Endodermal cell (in vitro differentiated cells): ENCODE data around the gene CCDC171. TPM values are rescaled to one million over a fixed set of nuclear protein-coding genes. Genes with fewer than 3 reads are reported as not detected.

ENCODE experiments used
- DNase-seq: peaks from one replicate; pipeline ENCODE4 v3.0.0-alpha.2; 2017
- H3K27ac ChIP-seq: 2 replicates; pipeline ENCODE4 v1.5.1; 2013; ENCODE audit warnings: mild to moderate bottlenecking, low read depth, low read length, moderate library complexity
- H3K27me3 ChIP-seq: 2 replicates; pipeline ENCODE4 v1.6.1; 2013; ENCODE audit warnings: mild to moderate bottlenecking, low read length, moderate library complexity; ENCODE audit not compliant: insufficient read depth, control insufficient read depth, poor library complexity, severe bottlenecking
- H3K36me3 ChIP-seq: 2 replicates; pipeline ENCODE4 v1.7.0; 2013; ENCODE audit warnings: mild to moderate bottlenecking, low read length, moderate library complexity; ENCODE audit not compliant: control insufficient read depth, insufficient read depth
- H3K4me1 ChIP-seq: one replicate; pipeline ENCODE4 v1.7.0; 2013; ENCODE audit warnings: low read length; ENCODE audit not compliant: control insufficient read depth, insufficient read depth
- H3K4me3 ChIP-seq: 2 replicates; pipeline ENCODE4 v1.5.1; 2013; ENCODE audit warnings: mild to moderate bottlenecking, low read length, moderate library complexity
- H3K9ac ChIP-seq: 2 replicates; pipeline ENCODE4 v1.6.1; 2013; ENCODE audit warnings: mild to moderate bottlenecking, low read length, moderate library complexity; ENCODE audit not compliant: poor library complexity, severe bottlenecking; ENCODE audit errors: extremely low read depth
- H3K9me3 ChIP-seq: 2 replicates; pipeline ENCODE4 v1.6.1; 2013; ENCODE audit warnings: mild to moderate bottlenecking, low read length, moderate library complexity; ENCODE audit not compliant: control insufficient read depth
- H3K27ac Mint-ChIP-seq: 2 replicates; pipeline ENCODE4 v1.8.0; 2020; ENCODE audit warnings: mixed read lengths
- H3K27me3 Mint-ChIP-seq: 2 replicates; pipeline ENCODE4 v1.8.0; 2021; ENCODE audit warnings: mild to moderate bottlenecking, mixed read lengths; ENCODE audit not compliant: insufficient read depth
- H3K36me3 Mint-ChIP-seq: 2 replicates; pipeline ENCODE4 v1.8.0; 2020; ENCODE audit warnings: low read depth, mixed read lengths
- H3K4me1 Mint-ChIP-seq: 2 replicates; pipeline ENCODE4 v1.8.0; 2020; ENCODE audit warnings: mixed read lengths
- H3K4me3 Mint-ChIP-seq: 2 replicates; pipeline ENCODE4 v1.8.0; 2020; ENCODE audit warnings: mild to moderate bottlenecking, moderate library complexity, mixed read lengths
- H3K9me3 Mint-ChIP-seq: 2 replicates; pipeline ENCODE4 v1.8.0; 2020; ENCODE audit warnings: mild to moderate bottlenecking, mixed read lengths
- CTCF ChIP-seq: fragments of 200-600 bp; sonication (generic); conservative IDR thresholded peaks from 2 replicates; pipeline ENCODE4 v1.5.0; 2021; ENCODE audit warnings: antibody characterized with exemption, mild to moderate bottlenecking
- WGBS, 2 experiments: methylation state at CpG; one replicate each; pipeline versions ENCODE4 v1.1.5 to v1.1.7; 2013; ENCODE audit warnings: missing lambda C conversion rate in 2 of 2, mixed read lengths in 1 of 2; ENCODE audit not compliant: insufficient coverage in 1 of 2, insufficient read length in 1 of 2; 5-methylcytosine and 5-hydroxymethylcytosine counted together
- total RNA-seq, 2 donors: library from RNA; stranded (reverse); fragmentation: NEBNext Ultra II Directional in 1 of 2; extraction: Animal tissue kit (Norgen Biotek cat#: 25700) in 1 of 2; gene quantifications; 2 replicates in 1 of 2; 3 replicates in 1 of 2; pipeline ENCODE4 v1.2.1, GENCODE V29; 2021

CCDC171 gene
- total RNA-seq, 2 donors from 2014 or later: 6.3 to 6.8 TPM

- TF ChIP-seq CTCF: no peak
- Mint-ChIP-seq H3K9me3 (no peaks in the 10 kb centered on the region), H3K27ac (no peak overlapping the region), H3K4me3 (no peak overlapping the region), H3K36me3 (no peaks in the 10 kb centered on the region), H3K4me1 (peaks cover 28% of the 10 kb centered on the region), H3K27me3 (no peaks in the 10 kb centered on the region)
- 74 to 86% methylated on average over 3 to 8 of the region's 8 CpGs for WGBS, 2 experiments
- Histone ChIP-seq H3K27me3 (no peaks in the 10 kb centered on the region), H3K9ac (no peak overlapping the region), H3K36me3 (no peaks in the 10 kb centered on the region), H3K4me3 (no peak overlapping the region), H3K27ac (no peak overlapping the region), H3K4me1 (peaks cover 5% of the 10 kb centered on the region), H3K9me3 (no peaks in the 10 kb centered on the region)
- DNase-seq: peak; percentile 58
These were observed 31.6 kb upstream of the CCDC171 start for GRCh38 chr9:15521254-15521653.

DNA sequence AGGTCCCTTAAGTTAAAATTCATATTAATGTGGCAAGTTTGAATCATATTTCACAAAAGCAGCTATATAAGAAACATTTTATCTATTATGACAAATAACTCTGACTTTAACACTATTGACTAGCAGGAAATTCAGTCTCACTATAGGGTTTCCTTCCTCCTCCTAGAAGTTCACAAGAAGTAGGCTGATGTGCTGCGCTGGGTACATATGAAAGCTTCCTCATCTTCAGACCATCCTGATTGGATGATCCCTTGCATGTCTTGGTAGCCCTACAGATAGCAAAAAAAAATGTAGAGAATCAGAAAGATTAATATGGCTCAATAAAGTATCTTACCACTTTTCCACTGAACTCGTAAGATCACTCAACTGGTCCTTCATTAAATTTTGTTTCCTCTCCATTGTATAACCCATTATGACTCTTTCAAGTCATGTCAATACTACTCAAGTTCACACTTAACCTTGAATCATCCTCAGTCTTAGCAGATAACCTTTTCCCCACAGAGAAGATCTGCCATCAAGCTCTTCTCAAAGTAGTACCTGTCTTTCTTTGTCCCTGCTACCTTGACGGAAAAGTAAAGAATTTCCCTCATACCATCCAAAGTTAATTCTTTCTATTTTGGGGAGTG lies 30.6 kb upstream of the CCDC171 start:
- H3K4me3 Mint-ChIP-seq: no peak overlapping the region
- H3K9me3 Mint-ChIP-seq: no peaks in the 10 kb centered on the region
- Histone ChIP-seq H3K4me3 (no peak overlapping the region), H3K27ac (no peak overlapping the region), H3K9ac (no peak overlapping the region), H3K36me3 (no peaks in the 10 kb centered on the region), H3K27me3 (no peaks in the 10 kb centered on the region), H3K4me1 (peaks cover 5% of the 10 kb centered on the region), H3K9me3 (no peaks in the 10 kb centered on the region)
- no peaks in the 10 kb centered on the region for H3K36me3 Mint-ChIP-seq
- TF ChIP-seq CTCF: no peak
- no peaks in the 10 kb centered on the region for H3K27me3 Mint-ChIP-seq
- H3K4me1 Mint-ChIP-seq: peaks cover 28% of the 10 kb centered on the region
- 98 to 100% methylated on average over 2 to 3 of the region's 3 CpGs for WGBS, 2 experiments
- no peak overlapping the region for H3K27ac Mint-ChIP-seq
- no peak for DNase-seq

DNA sequence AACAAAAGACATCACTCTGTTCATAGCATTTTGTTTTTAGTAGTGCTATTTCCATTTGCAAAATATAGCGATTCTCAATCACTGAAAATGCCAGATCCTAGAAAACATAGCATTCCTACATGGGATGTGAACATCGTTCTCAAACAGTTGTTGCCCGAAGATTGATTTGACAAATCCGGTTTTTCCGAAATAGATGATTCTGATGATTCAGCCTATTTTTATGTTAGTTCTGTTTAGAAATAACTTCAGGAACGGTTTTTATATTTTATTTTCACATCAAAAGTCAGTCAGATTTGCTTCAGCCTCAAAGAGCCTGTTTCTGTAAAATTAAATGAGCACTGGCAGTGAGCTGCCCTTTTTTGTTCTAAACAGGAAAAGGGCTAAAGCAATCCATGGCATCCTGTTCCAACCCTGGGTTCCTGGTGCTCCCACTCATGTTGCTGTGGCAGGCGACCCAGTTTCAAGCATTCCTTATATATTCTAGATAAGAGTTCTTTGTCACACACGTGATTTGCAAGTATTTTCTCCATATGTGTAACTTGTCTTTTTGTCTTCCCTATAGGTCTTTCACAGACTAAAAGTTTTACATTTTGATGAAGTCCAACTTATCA lies 27.9 kb upstream of the CCDC171 start:
- no peaks in the 10 kb centered on the region for H3K27me3 Mint-ChIP-seq
- WGBS, 2 experiments: 83 to 86% methylated on average over 5 to 8 of the region's 8 CpGs
- Histone ChIP-seq H3K4me1 (peaks cover 5% of the 10 kb centered on the region), H3K9ac (no peak overlapping the region), H3K27ac (no peak overlapping the region), H3K4me3 (no peak overlapping the region), H3K27me3 (no peaks in the 10 kb centered on the region), H3K9me3 (no peaks in the 10 kb centered on the region), H3K36me3 (no peaks in the 10 kb centered on the region)
- H3K9me3 Mint-ChIP-seq: no peaks in the 10 kb centered on the region
- peaks cover 28% of the 10 kb centered on the region for H3K4me1 Mint-ChIP-seq
- no peaks in the 10 kb centered on the region for H3K36me3 Mint-ChIP-seq
- no peak for DNase-seq
- H3K4me3 Mint-ChIP-seq: no peak overlapping the region
- no peak overlapping the region for H3K27ac Mint-ChIP-seq
- TF ChIP-seq CTCF: no peak
